PC-9 (cell line): Measurements from ENCODE around the gene CEBPZ.

Experiments
- EZH2 ChIP-seq: fragments of 200-600 bp; sonication (generic); IDR thresholded peaks from 2 replicates; pipeline ENCODE4 v1.8.0; 2017; ENCODE audit warnings: antibody characterized with exemption, low read depth
- TF ChIP-seq, protein P1 (sequence below): fragments of 200-600 bp; sonication (generic); conservative IDR thresholded peaks from 2 replicates; pipeline ENCODE4 v1.6.1; 2017; ENCODE audit warnings: mixed run types, antibody characterized with exemption, mild to moderate bottlenecking, moderate library complexity

DNA sequence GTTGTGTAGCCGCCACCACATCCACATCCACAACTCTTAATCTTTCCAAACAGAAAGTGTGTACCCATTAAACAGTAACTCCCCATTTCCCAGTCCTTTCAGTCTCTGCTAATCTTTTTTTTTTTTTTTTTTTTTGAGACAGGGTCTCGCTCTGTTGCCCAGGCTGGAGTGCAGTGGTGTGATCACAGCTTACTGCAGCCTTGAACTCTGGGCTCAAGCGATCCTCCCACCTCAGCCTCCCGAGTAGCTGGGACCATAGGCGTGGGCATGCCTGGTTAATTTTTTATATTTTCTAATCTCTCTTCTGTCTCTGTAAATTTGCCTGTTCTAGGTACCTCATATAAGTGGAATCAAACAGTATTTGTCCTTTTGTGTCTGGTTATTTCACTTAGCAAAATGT lies 78.2 kb downstream of the CEBPZ start:
- TF ChIP-seq, protein P1, sequence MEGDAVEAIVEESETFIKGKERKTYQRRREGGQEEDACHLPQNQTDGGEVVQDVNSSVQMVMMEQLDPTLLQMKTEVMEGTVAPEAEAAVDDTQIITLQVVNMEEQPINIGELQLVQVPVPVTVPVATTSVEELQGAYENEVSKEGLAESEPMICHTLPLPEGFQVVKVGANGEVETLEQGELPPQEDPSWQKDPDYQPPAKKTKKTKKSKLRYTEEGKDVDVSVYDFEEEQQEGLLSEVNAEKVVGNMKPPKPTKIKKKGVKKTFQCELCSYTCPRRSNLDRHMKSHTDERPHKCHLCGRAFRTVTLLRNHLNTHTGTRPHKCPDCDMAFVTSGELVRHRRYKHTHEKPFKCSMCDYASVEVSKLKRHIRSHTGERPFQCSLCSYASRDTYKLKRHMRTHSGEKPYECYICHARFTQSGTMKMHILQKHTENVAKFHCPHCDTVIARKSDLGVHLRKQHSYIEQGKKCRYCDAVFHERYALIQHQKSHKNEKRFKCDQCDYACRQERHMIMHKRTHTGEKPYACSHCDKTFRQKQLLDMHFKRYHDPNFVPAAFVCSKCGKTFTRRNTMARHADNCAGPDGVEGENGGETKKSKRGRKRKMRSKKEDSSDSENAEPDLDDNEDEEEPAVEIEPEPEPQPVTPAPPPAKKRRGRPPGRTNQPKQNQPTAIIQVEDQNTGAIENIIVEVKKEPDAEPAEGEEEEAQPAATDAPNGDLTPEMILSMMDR, result no peak
- no peak for TF ChIP-seq EZH2
